Mesothelial cell of epicardium (in vitro differentiated cells): ENCODE measurements around the gene GCA. TPM values are rescaled to one million over a fixed set of nuclear protein-coding genes. Genes with fewer than 3 reads are reported as not detected.

Source experiments
- DNase-seq, 2 experiments: peaks; one replicate each; pipeline ENCODE4 v3.0.0; 2021; ENCODE audit warnings: low spot score in 2 of 2; ENCODE audit not compliant: unreplicated experiment in 2 of 2
- H3K27ac Mint-ChIP-seq: 2 replicates; pipeline ENCODE4 v1.8.0; 2021; ENCODE audit warnings: mixed read lengths
- H3K27me3 Mint-ChIP-seq: 2 replicates; pipeline ENCODE4 v1.8.0; 2021; ENCODE audit warnings: low read depth, mixed read lengths
- H3K36me3 Mint-ChIP-seq: 2 replicates; pipeline ENCODE4 v1.8.0; 2021; ENCODE audit warnings: mixed read lengths
- H3K4me1 Mint-ChIP-seq: 2 replicates; pipeline ENCODE4 v1.8.0; 2021; ENCODE audit warnings: mixed read lengths
- H3K4me3 Mint-ChIP-seq: 2 replicates; pipeline ENCODE4 v1.8.0; 2021; ENCODE audit warnings: mild to moderate bottlenecking, moderate library complexity, mixed read lengths
- H3K9me3 Mint-ChIP-seq: 2 replicates; pipeline ENCODE4 v1.8.0; 2021; ENCODE audit warnings: mixed read lengths
- CTCF ChIP-seq: fragments of 200-600 bp; sonication (generic); IDR thresholded peaks from one replicate; pipeline ENCODE4 v1.5.0; 2021; ENCODE audit warnings: antibody characterized with exemption; ENCODE audit not compliant: unreplicated experiment
- total RNA-seq: library from RNA; stranded (reverse); gene quantifications from 3 replicates; pipeline ENCODE4 v1.2.1, GENCODE V29; 2021

Gene GCA
- total RNA-seq, 1 donor from 2014 or later: 40.5 TPM

- H3K36me3 Mint-ChIP-seq: no peaks in the 10 kb centered on the region
- no peak overlapping the region for H3K4me3 Mint-ChIP-seq
- H3K9me3 Mint-ChIP-seq: no peaks in the 10 kb centered on the region
- H3K27ac Mint-ChIP-seq: no peak overlapping the region
- TF ChIP-seq CTCF: peak; percentile 96
- DNase-seq: peak; percentile 29 to 55
- peaks cover 3% of the 10 kb centered on the region for H3K4me1 Mint-ChIP-seq
- no peaks in the 10 kb centered on the region for H3K27me3 Mint-ChIP-seq
Observed at GRCh38 chr2:162301151-162301804, 42.7 kb upstream of the GCA start.

GRCh38 chr2:162301877-162302276 is 42.1 kb upstream of the GCA start:
- Mint-ChIP-seq H3K36me3 (no peaks in the 10 kb centered on the region), H3K27ac (no peak overlapping the region), H3K27me3 (no peaks in the 10 kb centered on the region), H3K4me1 (peaks cover 3% of the 10 kb centered on the region), H3K4me3 (no peak overlapping the region), H3K9me3 (no peaks in the 10 kb centered on the region)
- no peak for TF ChIP-seq CTCF
- DNase-seq: no peak

GRCh38 chr2:162305901-162306300 is 38.0 kb upstream of the GCA start:
- Mint-ChIP-seq H3K9me3 (peaks cover 15% of the 10 kb centered on the region), H3K36me3 (peaks cover 16% of the 10 kb centered on the region), H3K4me3 (no peak overlapping the region), H3K27ac (no peak overlapping the region), H3K27me3 (peaks cover 3% of the 10 kb centered on the region), H3K4me1 (no peaks in the 10 kb centered on the region)
- TF ChIP-seq CTCF: no peak
- no peak for DNase-seq

- Mint-ChIP-seq H3K4me1 (no peaks in the 10 kb centered on the region), H3K36me3 (peaks cover 19% of the 10 kb centered on the region), H3K4me3 (no peak overlapping the region), H3K9me3 (peaks cover 15% of the 10 kb centered on the region), H3K27me3 (peaks cover 9% of the 10 kb centered on the region), H3K27ac (no peak overlapping the region)
- DNase-seq: no peak
- no peak for TF ChIP-seq CTCF
Observed at GRCh38 chr2:162308747-162309503, 35.0 kb upstream of the GCA start.

- H3K27ac Mint-ChIP-seq: no peak overlapping the region
- H3K36me3 Mint-ChIP-seq: peaks cover 19% of the 10 kb centered on the region
- DNase-seq: no peak
- peaks cover 9% of the 10 kb centered on the region for H3K27me3 Mint-ChIP-seq
- peaks cover 6% of the 10 kb centered on the region for H3K4me1 Mint-ChIP-seq
- H3K4me3 Mint-ChIP-seq: no peak overlapping the region
- TF ChIP-seq CTCF: no peak
- peaks cover 18% of the 10 kb centered on the region for H3K9me3 Mint-ChIP-seq
Observed at GRCh38 chr2:162312853-162313252, 31.1 kb upstream of the GCA start.
